Measurements from ENCODE around the gene FOXP1. TPM values are rescaled to one million over a fixed set of nuclear protein-coding genes. Genes with fewer than 3 reads are reported as not detected.

Gene FOXP1
- polyA plus RNA-seq, 1 experiment, result 56.6 TPM

DNA sequence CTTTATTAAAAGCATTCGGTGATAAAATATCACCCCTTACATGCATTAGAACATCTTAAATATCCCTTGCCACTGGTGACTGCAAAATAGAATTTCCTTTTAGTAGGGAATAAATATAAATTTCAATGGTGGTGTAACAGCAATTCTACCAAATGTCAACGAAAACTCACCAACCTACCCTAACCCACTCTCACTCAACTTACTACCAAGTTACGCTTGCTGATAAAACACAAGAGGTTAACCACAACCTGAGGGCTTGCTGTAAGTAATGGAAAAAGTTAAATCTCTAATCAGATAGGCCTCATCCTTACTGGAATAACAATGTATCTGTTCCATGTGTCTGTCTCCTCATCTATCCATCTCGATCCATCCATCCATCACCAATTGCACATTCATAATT is 274.7 kb downstream of the FOXP1 start:
- Histone ChIP-seq H3K27ac (ENCODE audit: low read depth, low read length) (no peak overlapping the region), H3K9me3 (ENCODE audit: control insufficient read depth, insufficient read depth, low read length) (no peaks in the 10 kb centered on the region; the same call in 1 of the 2 replicates), H3K27me3 (ENCODE audit: control insufficient read depth, insufficient read depth, low read length) (no peaks in the 10 kb centered on the region), H3K4me3 (ENCODE audit: low read depth, low read length) (no peak overlapping the region)
- no peak for DNase-seq (ENCODE audit: low read depth, low spot score)
- POLR2A ChIA-PET, result interaction anchor here (0.6 kb wide), 1 partner anchor 274 kb away, joined by 7 read pairs; the partner anchor contains the start of gene FOXP1
- CTCF ChIA-PET, result interaction anchor here (0.6 to 1.3 kb wide), 2 partner anchors 277 to 279 kb away, joined by 3 read pairs; no protein-coding TSS in a partner anchor
- TF ChIP-seq, protein P1, sequence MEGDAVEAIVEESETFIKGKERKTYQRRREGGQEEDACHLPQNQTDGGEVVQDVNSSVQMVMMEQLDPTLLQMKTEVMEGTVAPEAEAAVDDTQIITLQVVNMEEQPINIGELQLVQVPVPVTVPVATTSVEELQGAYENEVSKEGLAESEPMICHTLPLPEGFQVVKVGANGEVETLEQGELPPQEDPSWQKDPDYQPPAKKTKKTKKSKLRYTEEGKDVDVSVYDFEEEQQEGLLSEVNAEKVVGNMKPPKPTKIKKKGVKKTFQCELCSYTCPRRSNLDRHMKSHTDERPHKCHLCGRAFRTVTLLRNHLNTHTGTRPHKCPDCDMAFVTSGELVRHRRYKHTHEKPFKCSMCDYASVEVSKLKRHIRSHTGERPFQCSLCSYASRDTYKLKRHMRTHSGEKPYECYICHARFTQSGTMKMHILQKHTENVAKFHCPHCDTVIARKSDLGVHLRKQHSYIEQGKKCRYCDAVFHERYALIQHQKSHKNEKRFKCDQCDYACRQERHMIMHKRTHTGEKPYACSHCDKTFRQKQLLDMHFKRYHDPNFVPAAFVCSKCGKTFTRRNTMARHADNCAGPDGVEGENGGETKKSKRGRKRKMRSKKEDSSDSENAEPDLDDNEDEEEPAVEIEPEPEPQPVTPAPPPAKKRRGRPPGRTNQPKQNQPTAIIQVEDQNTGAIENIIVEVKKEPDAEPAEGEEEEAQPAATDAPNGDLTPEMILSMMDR (IDR thresholded peaks at IDR 0.05; ENCODE audit: low read depth, low read length), result no peak

DNA sequence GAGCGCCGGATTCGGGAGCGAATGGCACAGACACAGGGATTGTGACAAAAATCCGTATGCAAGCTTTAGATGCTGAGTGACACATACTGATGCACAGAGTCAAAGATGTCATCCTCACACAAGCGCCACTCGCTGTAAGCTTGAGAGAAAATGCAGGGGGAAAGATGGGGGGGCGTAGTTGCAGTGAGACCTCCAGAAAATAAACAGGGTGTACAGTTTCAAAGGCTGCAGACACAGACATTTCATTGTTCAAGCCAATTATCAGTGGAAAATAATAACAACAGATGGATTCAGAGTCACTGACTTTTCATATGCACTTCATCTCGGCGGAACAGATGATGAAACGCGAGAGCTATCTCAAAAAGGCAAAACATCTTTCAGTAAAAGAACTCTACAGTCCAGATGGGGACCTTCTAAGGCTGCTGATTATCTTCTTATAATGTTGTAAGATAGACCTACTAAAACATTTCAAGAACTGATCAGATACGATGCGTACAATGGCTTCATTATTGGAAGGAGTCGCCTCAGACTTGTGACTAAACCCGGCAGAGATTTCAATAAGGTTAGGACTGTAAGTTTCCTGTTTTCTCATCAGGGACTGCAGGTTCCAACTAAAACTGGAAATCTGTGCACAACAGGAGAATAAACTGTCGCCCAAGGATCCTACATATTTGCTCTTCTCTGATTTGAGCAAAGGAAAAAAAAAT is 275.4 kb downstream of the FOXP1 start:
- TF ChIP-seq, protein P1 (IDR thresholded peaks at IDR 0.05; ENCODE audit: low read depth, low read length), result no peak
- DNase-seq (ENCODE audit: low read depth, low spot score), result no peak
- H3K27me3 ChIP-seq (ENCODE audit: control insufficient read depth, insufficient read depth, low read length), result no peaks in the 10 kb centered on the region
- H3K27ac ChIP-seq (ENCODE audit: low read depth, low read length), result no peak overlapping the region
- peak overlapping the region; percentile 8; the same call in 1 of the 2 replicates for H3K4me3 ChIP-seq (ENCODE audit: low read depth, low read length)
- ChIA-PET POLR2A (interaction anchor here (0.6 kb wide), 1 partner anchor 275 kb away, joined by 7 read pairs; the partner anchor contains the start of gene FOXP1), CTCF (interaction anchor here (0.6 to 1.7 kb wide), 2 partner anchors 280 to 344 kb away, joined by 3 to 5 read pairs; no protein-coding TSS in a partner anchor)
- H3K9me3 ChIP-seq (ENCODE audit: control insufficient read depth, insufficient read depth, low read length), result no peaks in the 10 kb centered on the region; the same call in 1 of the 2 replicates

DNA sequence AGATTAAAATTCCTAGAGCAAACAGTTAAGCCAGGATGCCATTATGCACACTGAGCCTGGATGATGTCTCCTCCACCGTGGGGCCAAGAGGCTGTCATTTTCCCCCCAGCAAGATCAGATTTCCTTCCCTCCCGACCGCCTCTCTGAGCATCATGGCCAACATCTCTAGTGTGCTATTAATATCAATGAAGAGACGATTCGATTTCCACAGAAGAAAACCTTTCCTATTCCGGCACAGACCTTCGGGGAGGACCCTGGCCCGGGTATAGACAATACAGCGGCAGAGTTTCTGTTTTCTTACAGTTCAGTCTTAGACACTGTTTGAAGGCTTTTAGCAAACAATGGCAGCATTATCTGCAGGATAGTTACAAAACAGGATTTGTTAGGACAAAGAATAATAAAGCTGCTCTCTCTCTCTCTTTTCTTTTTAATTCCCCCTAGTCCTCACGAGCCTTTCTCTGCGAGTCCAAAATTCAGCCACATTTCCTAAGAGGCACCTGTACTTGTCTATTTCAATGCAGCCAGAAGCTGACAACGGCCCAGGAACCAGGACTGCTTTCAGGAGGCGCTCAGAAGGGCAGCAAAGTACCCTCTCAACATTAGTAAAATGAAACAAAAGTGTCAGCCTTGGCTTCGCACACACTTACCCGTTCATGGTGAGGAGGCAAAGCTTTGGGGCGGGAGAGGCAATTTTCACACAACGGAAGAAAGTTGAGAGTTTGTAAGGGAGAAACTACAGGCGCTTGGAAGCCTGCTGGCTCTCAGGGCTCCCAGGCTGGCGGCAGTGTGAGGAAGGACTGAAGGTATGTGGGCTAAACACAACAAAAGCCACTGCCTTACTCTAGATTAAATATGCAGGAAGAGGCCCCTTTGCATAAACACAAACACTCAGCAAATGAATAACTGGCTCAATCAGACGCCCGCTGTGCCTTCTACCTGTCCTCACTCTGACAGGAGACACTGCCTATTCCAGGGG is 278.0 kb downstream of the FOXP1 start:
- Histone ChIP-seq H3K27ac (ENCODE audit: low read depth, low read length) (peak overlapping the region; percentile 40), H3K4me3 (ENCODE audit: low read depth, low read length) (peak overlapping the region; percentile 52), H3K27me3 (ENCODE audit: control insufficient read depth, insufficient read depth, low read length) (no peaks in the 10 kb centered on the region), H3K9me3 (ENCODE audit: control insufficient read depth, insufficient read depth, low read length) (no peaks in the 10 kb centered on the region)
- POLR2A ChIA-PET, result no interaction called here
- CTCF ChIA-PET, result interaction anchor here (0.5 to 1.7 kb wide), 13 partner anchors 111 to 1185 kb away, joined by 3 to 6 read pairs (median 3); no protein-coding TSS in a partner anchor
- TF ChIP-seq, protein P1 (IDR thresholded peaks at IDR 0.05; ENCODE audit: low read depth, low read length), result 0 out of 2 replicates have a peak, but pooled peaks have one; percentile 5
- DNase-seq (ENCODE audit: low read depth, low spot score), result no peak

DNA sequence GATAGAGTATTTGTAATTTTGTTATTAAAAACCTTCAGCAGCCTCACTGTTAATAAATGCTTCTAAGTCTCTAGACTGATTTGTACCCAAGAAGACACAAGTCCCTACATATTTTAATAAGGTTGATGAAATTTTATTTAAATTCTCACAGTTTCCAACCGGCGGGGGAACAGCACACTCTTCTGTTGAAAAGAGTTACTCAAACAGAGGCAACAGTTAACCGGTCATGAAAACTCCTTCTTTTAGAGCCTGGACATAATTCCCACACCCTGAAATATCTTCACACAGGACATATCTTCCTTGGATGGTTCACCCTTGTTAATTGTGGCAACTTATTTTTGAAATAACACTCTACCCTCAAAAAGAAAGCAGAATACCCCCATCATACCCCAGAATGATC is 278.8 kb downstream of the FOXP1 start:
- CTCF ChIA-PET, result interaction anchor here (0.7 to 1.7 kb wide), 8 partner anchors 191 to 773 kb away, joined by 3 to 6 read pairs (median 4); no protein-coding TSS in a partner anchor
- H3K9me3 ChIP-seq (ENCODE audit: control insufficient read depth, insufficient read depth, low read length), result no peaks in the 10 kb centered on the region
- H3K27me3 ChIP-seq (ENCODE audit: control insufficient read depth, insufficient read depth, low read length), result no peaks in the 10 kb centered on the region
- no peak overlapping the region for H3K27ac ChIP-seq (ENCODE audit: low read depth, low read length)
- TF ChIP-seq, protein P1 (IDR thresholded peaks at IDR 0.05; ENCODE audit: low read depth, low read length), result peak; percentile 65
- no peak for DNase-seq (ENCODE audit: low read depth, low spot score)
- POLR2A ChIA-PET, result no interaction called here
- peak overlapping the region; percentile 52 for H3K4me3 ChIP-seq (ENCODE audit: low read depth, low read length)

Measured in AG04450 (cell line).